Measurements from ENCODE around the gene CHMP1B.

CHMP1B gene

DNA sequence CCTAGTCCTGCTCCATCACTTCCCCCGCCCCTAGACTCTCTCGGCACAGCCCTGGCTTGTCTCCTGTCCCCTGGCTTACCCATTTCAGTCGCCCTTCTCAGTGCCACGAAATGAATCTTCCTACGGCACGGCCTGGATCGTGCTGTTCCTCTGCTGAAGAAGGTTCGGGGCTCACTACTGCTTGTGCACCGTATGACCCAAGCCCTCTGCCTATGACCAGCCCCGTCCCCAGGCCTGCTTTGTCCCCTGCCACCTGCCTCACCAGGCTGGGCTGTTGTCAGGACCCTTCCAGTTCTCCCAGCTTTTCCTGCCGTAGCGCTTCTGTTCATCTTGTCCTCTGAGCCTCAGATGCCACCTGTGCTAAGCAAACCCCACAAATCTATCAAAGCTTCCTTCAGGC is 13.9 kb downstream of the CHMP1B start:
- no peak overlapping the region for H3K4me3 ChIP-seq (replicated peaks; ENCODE audit: low read depth, low read length)
- DNase-seq (ENCODE audit: extremely low read depth, low read depth): no peak
- TF ChIP-seq CTCF (IDR thresholded peaks at IDR 0.05; ENCODE audit: low read depth, low read length, missing control alignments): no peak

DNA sequence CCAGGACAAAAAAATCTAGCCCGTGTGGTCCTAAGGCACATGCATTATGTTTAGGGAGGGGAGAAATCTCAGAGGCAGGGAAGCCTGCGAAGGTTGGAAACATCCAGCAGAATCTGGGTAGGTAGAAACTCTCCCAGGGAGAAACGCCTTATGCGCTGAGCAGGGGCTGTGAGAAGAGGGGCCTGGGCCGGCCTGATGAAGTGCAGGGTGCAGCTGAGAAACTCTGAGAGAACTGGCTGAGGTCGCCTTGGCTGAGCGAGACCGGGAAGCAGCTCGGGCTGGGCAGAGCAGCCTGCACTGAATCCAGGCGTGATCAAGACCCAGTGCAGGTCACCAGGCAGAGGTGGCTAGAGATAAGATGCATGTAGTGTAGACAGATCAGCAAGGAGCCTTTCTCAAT is 15.1 kb downstream of the CHMP1B start:
- TF ChIP-seq CTCF (IDR thresholded peaks at IDR 0.05; ENCODE audit: low read depth, low read length, missing control alignments): no peak
- no peak overlapping the region for H3K4me3 ChIP-seq (replicated peaks; ENCODE audit: low read depth, low read length)

GRCh38 chr18:11866764-11867163 is 15.6 kb downstream of the CHMP1B start:
- H3K4me3 ChIP-seq (replicated peaks; ENCODE audit: low read depth, low read length): no peak overlapping the region
- no peak for TF ChIP-seq CTCF (IDR thresholded peaks at IDR 0.05; ENCODE audit: low read depth, low read length, missing control alignments)
- DNase-seq (ENCODE audit: extremely low read depth, low read depth): no peak

More for the DNA sequence above, 15.1 kb downstream of the CHMP1B start:
- DNase-seq (ENCODE audit: extremely low read depth, low read depth): no peak

- no peak for DNase-seq (ENCODE audit: extremely low read depth, low read depth)
- no peak overlapping the region for H3K4me3 ChIP-seq (replicated peaks; ENCODE audit: low read depth, low read length)
- TF ChIP-seq CTCF (IDR thresholded peaks at IDR 0.05; ENCODE audit: low read depth, low read length, missing control alignments): no peak
Observed at GRCh38 chr18:11868230-11868629, 17.0 kb downstream of the CHMP1B start.

DNA sequence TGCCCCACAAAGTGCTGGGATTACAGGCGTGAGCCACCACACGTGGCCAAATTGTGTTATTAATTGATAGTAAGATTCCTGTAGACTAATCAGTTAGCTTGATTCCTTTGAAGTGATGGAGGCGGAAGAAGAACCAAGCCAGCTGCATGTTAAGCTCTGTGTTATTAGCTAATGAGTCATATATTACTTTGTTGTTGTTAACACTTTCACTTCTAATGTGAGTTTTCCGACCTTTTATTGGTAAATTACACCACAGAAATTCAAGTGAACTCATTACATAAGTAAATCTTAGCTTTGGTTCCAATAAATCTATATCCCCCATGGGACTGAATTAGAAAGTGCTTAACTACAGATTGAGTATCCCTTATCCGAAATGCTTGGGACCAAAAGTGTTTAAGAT is 20.3 kb downstream of the CHMP1B start:
- H3K4me3 ChIP-seq (replicated peaks; ENCODE audit: low read depth, low read length): no peak overlapping the region
- DNase-seq (ENCODE audit: extremely low read depth, low read depth): no peak
- no peak for TF ChIP-seq CTCF (IDR thresholded peaks at IDR 0.05; ENCODE audit: low read depth, low read length, missing control alignments)

DNA sequence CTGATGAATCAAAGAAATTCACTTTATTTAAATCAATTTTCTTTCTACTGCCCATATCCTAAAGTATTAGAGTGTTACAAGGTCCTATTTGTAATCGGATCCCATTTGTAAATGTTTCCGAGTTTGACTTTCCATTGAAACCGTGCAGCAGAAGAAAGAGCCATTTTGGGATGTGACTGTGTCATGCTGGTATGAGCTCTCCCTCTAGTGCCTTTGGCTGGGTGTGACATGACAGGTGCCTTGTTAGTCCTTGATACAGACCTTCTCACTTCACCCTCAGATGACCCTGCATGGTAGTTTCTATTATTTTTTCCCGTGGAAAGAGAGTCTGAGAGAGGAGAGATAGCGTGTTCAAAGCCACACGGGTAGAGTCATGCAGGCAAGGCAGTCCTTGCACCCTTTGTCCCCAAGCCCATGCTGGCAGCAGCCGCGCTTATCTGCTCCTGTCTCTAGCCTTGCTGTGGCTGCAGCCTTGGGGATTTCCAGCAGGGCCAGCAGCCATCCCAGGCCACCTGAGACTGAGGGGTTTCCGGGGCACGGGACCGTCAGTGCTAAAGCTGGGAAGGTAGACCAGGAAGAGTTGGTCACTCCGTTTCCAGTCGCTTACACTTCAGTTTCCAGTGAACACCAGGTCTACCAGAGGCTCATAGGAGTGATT is 21.4 kb downstream of the CHMP1B start:
- DNase-seq (ENCODE audit: extremely low read depth, low read depth): no peak
- peak; percentile 19 for TF ChIP-seq CTCF (IDR thresholded peaks at IDR 0.05; ENCODE audit: low read depth, low read length, missing control alignments)
- no peak overlapping the region for H3K4me3 ChIP-seq (replicated peaks; ENCODE audit: low read depth, low read length)
